Muscle of back (tissue), 11 donors: Measurements from ENCODE around the gene HYAL4. TPM values are rescaled to one million over a fixed set of nuclear protein-coding genes. Genes with fewer than 3 reads are reported as not detected.
"Not testable (repeated sequence)": the region's sequence is repeated elsewhere in the genome, so short reads cannot be mapped to it uniquely, and the experiment has no call there.

ENCODE experiments used
- DNase-seq, 3 donors: peaks; one replicate each; pipeline versions ENCODE4 v3.0.0 to v3.0.0-alpha.2; 2013
- polyA plus RNA-seq, 10 donors: library from polyadenylated mRNA; unstranded; fragments of 120-200 nt; gene quantifications; one replicate each; pipeline ENCODE4 v1.2.1, GENCODE V29; 2013; ENCODE audit not compliant: insufficient read length in 10 of 10

The HYAL4 gene
- polyA plus RNA-seq, 10 donors: not detected

GRCh38 chr7:123846217-123846891 is 1.4 kb downstream of the HYAL4 start:
- no peak for DNase-seq

GRCh38 chr7:123847868-123848267 is 2.9 kb downstream of the HYAL4 start:
- DNase-seq: no peak

- no peak for DNase-seq
These were observed 4.9 kb downstream of the HYAL4 start for GRCh38 chr7:123849855-123850254.

GRCh38 chr7:123851404-123851803 is 6.4 kb downstream of the HYAL4 start:
- DNase-seq: not testable (repeated sequence)

- DNase-seq: not testable (repeated sequence)
These were observed 9.3 kb downstream of the HYAL4 start for GRCh38 chr7:123854291-123854690.

- not testable (repeated sequence) for DNase-seq
These were observed 11.5 kb downstream of the HYAL4 start for GRCh38 chr7:123856428-123856827.

GRCh38 chr7:123860848-123861247 is 15.9 kb downstream of the HYAL4 start:
- no peak for DNase-seq

GRCh38 chr7:123862775-123863174 is 17.8 kb downstream of the HYAL4 start:
- no peak for DNase-seq

GRCh38 chr7:123863461-123863860 is 18.5 kb downstream of the HYAL4 start:
- no peak for DNase-seq

- DNase-seq: no peak
These were observed 19.0 kb downstream of the HYAL4 start for GRCh38 chr7:123864012-123864411.

GRCh38 chr7:123864436-123864835 is 19.5 kb downstream of the HYAL4 start:
- no peak for DNase-seq

- no peak for DNase-seq
These were observed 20.0 kb downstream of the HYAL4 start for GRCh38 chr7:123864966-123865365.

GRCh38 chr7:123865517-123866117 is 20.6 kb downstream of the HYAL4 start:
- peak; percentile 38 to 69 (median 54) for DNase-seq

- DNase-seq: no peak
These were observed 22.3 kb downstream of the HYAL4 start for GRCh38 chr7:123867225-123867624.

- peak; percentile 1 to 23 (median 13) for DNase-seq
These were observed 27.3 kb downstream of the HYAL4 start for GRCh38 chr7:123871998-123872867.

GRCh38 chr7:123872908-123873307 is 27.9 kb downstream of the HYAL4 start:
- no peak for DNase-seq

GRCh38 chr7:123876557-123877256 is 31.7 kb downstream of the HYAL4 start:
- no peak for DNase-seq

GRCh38 chr7:123879628-123880027 is 34.7 kb downstream of the HYAL4 start:
- no peak for DNase-seq

GRCh38 chr7:123881300-123881699 is 36.3 kb downstream of the HYAL4 start:
- no peak for DNase-seq

- no peak for DNase-seq
These were observed 38.2 kb downstream of the HYAL4 start for GRCh38 chr7:123883154-123883553.

- DNase-seq: no peak
These were observed 43.2 kb downstream of the HYAL4 start for GRCh38 chr7:123888192-123888591.

- DNase-seq: not testable (repeated sequence)
These were observed 49.8 kb downstream of the HYAL4 start for GRCh38 chr7:123894753-123895152.
